NB4 (cell line): Measurements from ENCODE around the gene LAD1.

ENCODE experiments used
- CTCF ChIP-seq: IDR thresholded peaks from one replicate; pipeline ENCODE4 v1.5.1; 2012; ENCODE audit warnings: low read depth, low read length
- POLR2A ChIP-seq: IDR thresholded peaks from 2 replicates; pipeline ENCODE4 v1.6.1; 2011; ENCODE audit warnings: mild to moderate bottlenecking; ENCODE audit not compliant: insufficient read length; ENCODE audit errors: extremely low read depth
- TF ChIP-seq, protein P1 (sequence below): IDR thresholded peaks from 2 replicates; pipeline ENCODE4 v1.6.1; 2011; ENCODE audit warnings: low read depth, low read length

DNA sequence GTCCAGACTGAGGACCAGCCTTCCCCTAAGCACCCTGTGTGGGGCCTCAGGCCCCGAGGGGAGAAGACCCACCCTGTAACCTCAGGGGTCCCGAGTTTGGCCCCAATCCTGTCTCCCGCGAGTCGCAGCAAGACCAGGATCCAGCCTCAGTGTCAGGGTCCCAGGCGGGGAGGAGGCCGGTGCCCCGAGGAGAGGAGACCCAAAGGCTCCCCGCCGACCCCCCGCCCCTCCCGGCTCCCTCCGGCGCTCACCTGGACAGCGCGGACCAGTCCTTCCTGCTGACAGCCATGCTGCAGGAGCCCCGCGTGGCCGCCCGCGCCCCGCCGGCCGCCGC lies at the start of gene LAD1:
- TF ChIP-seq POLR2A: no peak
- no peak for TF ChIP-seq CTCF
- TF ChIP-seq, protein P1, sequence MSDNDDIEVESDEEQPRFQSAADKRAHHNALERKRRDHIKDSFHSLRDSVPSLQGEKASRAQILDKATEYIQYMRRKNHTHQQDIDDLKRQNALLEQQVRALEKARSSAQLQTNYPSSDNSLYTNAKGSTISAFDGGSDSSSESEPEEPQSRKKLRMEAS: no peak
